Loucy (cell line): Measurements from ENCODE around the gene PDIA4.

Experiments
- H2AFZ ChIP-seq: fragments of 200-600 bp; sonication (generic); 2 replicates; pipeline ENCODE4 v1.6.0; 2016; ENCODE audit warnings: antibody characterized with exemption, mild to moderate bottlenecking, low read length, moderate library complexity
- H3F3A ChIP-seq: fragments of 200-600 bp; 2 replicates; pipeline ENCODE4 v1.6.0; 2016; ENCODE audit warnings: antibody characterized with exemption, low read depth, mild to moderate bottlenecking
- H3K27me3 ChIP-seq: fragments of 200-600 bp; sonication (generic); 2 replicates; pipeline ENCODE4 v1.6.1; 2014; ENCODE audit warnings: low read length, mild to moderate bottlenecking; ENCODE audit not compliant: insufficient read depth, poor library complexity, severe bottlenecking
- H3K36me3 ChIP-seq: fragments of 200-600 bp; sonication (generic); 2 replicates; pipeline ENCODE4 v1.6.1; 2016; ENCODE audit warnings: low read length; ENCODE audit not compliant: insufficient read depth
- H3K4me1 ChIP-seq: fragments of 200-600 bp; sonication (generic); 2 replicates; pipeline ENCODE4 v1.5.1; 2014; ENCODE audit warnings: low read length, mild to moderate bottlenecking; ENCODE audit not compliant: insufficient read depth, poor library complexity, severe bottlenecking
- H3K4me2 ChIP-seq: fragments of 200-600 bp; sonication (generic); 2 replicates; pipeline ENCODE4 v1.6.0; 2014; ENCODE audit warnings: antibody characterized with exemption, low read length, low read depth, mild to moderate bottlenecking; ENCODE audit not compliant: poor library complexity, severe bottlenecking
- H3K4me3 ChIP-seq: fragments of 200-600 bp; sonication (generic); 2 replicates; pipeline ENCODE4 v1.5.1; 2014; ENCODE audit warnings: low read length, mild to moderate bottlenecking, mixed read lengths; ENCODE audit not compliant: poor library complexity, severe bottlenecking
- H3K79me2 ChIP-seq: fragments of 200-600 bp; sonication (generic); 2 replicates; pipeline ENCODE4 v1.6.1; 2014; ENCODE audit warnings: low read length; ENCODE audit not compliant: insufficient read depth
- H3K9ac ChIP-seq: fragments of 200-600 bp; sonication (generic); 2 replicates; pipeline ENCODE4 v1.6.0; 2014; ENCODE audit warnings: mild to moderate bottlenecking, low read depth, low read length, moderate library complexity; ENCODE audit not compliant: poor library complexity, severe bottlenecking
- H3K9me2 ChIP-seq: fragments of 200-600 bp; sonication (generic); replicated peaks from 2 replicates; pipeline ENCODE4 v1.6.1; 2016; ENCODE audit warnings: low read depth, low read length, mixed read lengths
- H3K9me3 ChIP-seq: fragments of 200-600 bp; sonication (generic); 2 replicates; pipeline ENCODE4 v1.6.1; 2014; ENCODE audit warnings: mild to moderate bottlenecking, antibody characterized with exemption, low read length, low read depth; ENCODE audit not compliant: insufficient read depth
- H4K20me1 ChIP-seq: fragments of 200-600 bp; sonication (generic); 2 replicates; pipeline ENCODE4 v1.6.0; 2014; ENCODE audit warnings: antibody characterized with exemption, low read length, mild to moderate bottlenecking; ENCODE audit not compliant: insufficient read depth, poor library complexity, severe bottlenecking
- EZH2phosphoT487 ChIP-seq: fragments of 200-600 bp; IDR thresholded peaks from 2 replicates; pipeline ENCODE4 v1.6.1; 2018; ENCODE audit warnings: antibody characterized with exemption, mild to moderate bottlenecking, moderate library complexity, borderline replicate concordance
- TF ChIP-seq, protein P1 (sequence below): fragments of 200-600 bp; sonication (generic); conservative IDR thresholded peaks from 2 replicates; pipeline ENCODE4 v1.5.1; 2014; ENCODE audit warnings: mild to moderate bottlenecking, antibody characterized with exemption, low read length

PDIA4 gene

GRCh38 chr7:148997497-148997896 lies 30.8 kb downstream of the PDIA4 start:
- no peak overlapping the region for H2AFZ ChIP-seq
- peaks cover 7% of the 10 kb centered on the region; the same call in 1 of the 2 replicates for H3K36me3 ChIP-seq
- no peaks in the 10 kb centered on the region for H3K4me1 ChIP-seq
- no peaks in the 10 kb centered on the region for H4K20me1 ChIP-seq
- no peak overlapping the region for H3K9ac ChIP-seq
- no peaks in the 10 kb centered on the region for H3K9me2 ChIP-seq
- no peak overlapping the region for H3K4me3 ChIP-seq
- H3K79me2 ChIP-seq = no peaks in the 10 kb centered on the region
- H3K27me3 ChIP-seq = no peaks in the 10 kb centered on the region
- TF ChIP-seq, protein P1, sequence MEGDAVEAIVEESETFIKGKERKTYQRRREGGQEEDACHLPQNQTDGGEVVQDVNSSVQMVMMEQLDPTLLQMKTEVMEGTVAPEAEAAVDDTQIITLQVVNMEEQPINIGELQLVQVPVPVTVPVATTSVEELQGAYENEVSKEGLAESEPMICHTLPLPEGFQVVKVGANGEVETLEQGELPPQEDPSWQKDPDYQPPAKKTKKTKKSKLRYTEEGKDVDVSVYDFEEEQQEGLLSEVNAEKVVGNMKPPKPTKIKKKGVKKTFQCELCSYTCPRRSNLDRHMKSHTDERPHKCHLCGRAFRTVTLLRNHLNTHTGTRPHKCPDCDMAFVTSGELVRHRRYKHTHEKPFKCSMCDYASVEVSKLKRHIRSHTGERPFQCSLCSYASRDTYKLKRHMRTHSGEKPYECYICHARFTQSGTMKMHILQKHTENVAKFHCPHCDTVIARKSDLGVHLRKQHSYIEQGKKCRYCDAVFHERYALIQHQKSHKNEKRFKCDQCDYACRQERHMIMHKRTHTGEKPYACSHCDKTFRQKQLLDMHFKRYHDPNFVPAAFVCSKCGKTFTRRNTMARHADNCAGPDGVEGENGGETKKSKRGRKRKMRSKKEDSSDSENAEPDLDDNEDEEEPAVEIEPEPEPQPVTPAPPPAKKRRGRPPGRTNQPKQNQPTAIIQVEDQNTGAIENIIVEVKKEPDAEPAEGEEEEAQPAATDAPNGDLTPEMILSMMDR = no peak
- no peak for TF ChIP-seq EZH2phosphoT487
- no peak overlapping the region for H3K4me2 ChIP-seq
- H3F3A ChIP-seq = no peaks in the 10 kb centered on the region
- H3K9me3 ChIP-seq = no peaks in the 10 kb centered on the region

- Histone ChIP-seq H2AFZ (no peak overlapping the region), H3K4me1 (no peaks in the 10 kb centered on the region), H3K36me3 (no peaks in the 10 kb centered on the region), H3K9ac (no peak overlapping the region), H3K4me2 (no peak overlapping the region), H3K4me3 (no peak overlapping the region), H3K27me3 (no peaks in the 10 kb centered on the region), H4K20me1 (no peaks in the 10 kb centered on the region), H3K9me3 (no peaks in the 10 kb centered on the region), H3K79me2 (no peaks in the 10 kb centered on the region), H3K9me2 (no peaks in the 10 kb centered on the region), H3F3A (no peaks in the 10 kb centered on the region)
- TF ChIP-seq, protein P1 = no peak
- TF ChIP-seq EZH2phosphoT487 = no peak
Observed at GRCh38 chr7:148994576-148994975, 33.7 kb downstream of the PDIA4 start.

GRCh38 chr7:148993193-148993592 lies 35.1 kb downstream of the PDIA4 start:
- TF ChIP-seq, protein P1 = no peak
- no peak for TF ChIP-seq EZH2phosphoT487
- no peak overlapping the region for H3K4me2 ChIP-seq
- H3F3A ChIP-seq = no peaks in the 10 kb centered on the region
- H2AFZ ChIP-seq = no peak overlapping the region
- peaks cover 4% of the 10 kb centered on the region for H3K4me1 ChIP-seq
- H3K9me2 ChIP-seq = no peaks in the 10 kb centered on the region
- no peaks in the 10 kb centered on the region for H3K27me3 ChIP-seq
- no peaks in the 10 kb centered on the region for H3K79me2 ChIP-seq
- H3K9ac ChIP-seq = no peak overlapping the region
- no peaks in the 10 kb centered on the region for H4K20me1 ChIP-seq
- no peaks in the 10 kb centered on the region for H3K9me3 ChIP-seq
- H3K36me3 ChIP-seq = no peaks in the 10 kb centered on the region
- no peak overlapping the region for H3K4me3 ChIP-seq
